Activated CD4-positive, alpha-beta T cell treated with anti-CD3 and anti-CD28 coated beads, Interleukin-10, Interleukin-2, amounts not matched to agents 100 ng/mL and 50 ng/mL, durations not matched to agents 16 hours and 8 hours (primary cell): ENCODE results near the gene WDFY2.
"Not testable (repeated sequence)": the region's sequence is repeated elsewhere in the genome, so short reads cannot be mapped to it uniquely, and the experiment has no call there.

Experiments
- DNase-seq: peaks from one replicate; pipeline ENCODE4 v3.0.0-alpha.2; 2020

WDFY2 gene

GRCh38 chr13:51673165-51673564 lies 88.9 kb downstream of the WDFY2 start:
- no peak for DNase-seq

- no peak for DNase-seq
These were observed 90.0 kb downstream of the WDFY2 start for GRCh38 chr13:51674276-51674675.

GRCh38 chr13:51675385-51675784 lies 91.1 kb downstream of the WDFY2 start:
- DNase-seq = no peak

- no peak for DNase-seq
These were observed 91.6 kb downstream of the WDFY2 start for GRCh38 chr13:51675877-51676276.

- DNase-seq = no peak
These were observed 92.5 kb downstream of the WDFY2 start for GRCh38 chr13:51676739-51677138.

- DNase-seq = no peak
These were observed 94.2 kb downstream of the WDFY2 start for GRCh38 chr13:51678420-51678819.

GRCh38 chr13:51679616-51680015 lies 95.4 kb downstream of the WDFY2 start:
- no peak for DNase-seq

- DNase-seq = peak; percentile 58
These were observed 96.9 kb downstream of the WDFY2 start for GRCh38 chr13:51681037-51681678.

- DNase-seq = no peak
These were observed 98.4 kb downstream of the WDFY2 start for GRCh38 chr13:51682686-51683085.

- no peak for DNase-seq
These were observed 99.3 kb downstream of the WDFY2 start for GRCh38 chr13:51683597-51683996.

GRCh38 chr13:51684076-51684475 lies 99.8 kb downstream of the WDFY2 start:
- no peak for DNase-seq

GRCh38 chr13:51687947-51688714 lies 103.9 kb downstream of the WDFY2 start:
- no peak for DNase-seq

GRCh38 chr13:51688937-51689662 lies 104.8 kb downstream of the WDFY2 start:
- DNase-seq = no peak

GRCh38 chr13:51689663-51689996 lies 105.4 kb downstream of the WDFY2 start:
- DNase-seq = peak; percentile 19

- not testable (repeated sequence) for DNase-seq
These were observed 111.4 kb downstream of the WDFY2 start for GRCh38 chr13:51695677-51696076.

GRCh38 chr13:51697181-51697580 lies 112.9 kb downstream of the WDFY2 start:
- DNase-seq = no peak

GRCh38 chr13:51697855-51698254 lies 113.6 kb downstream of the WDFY2 start:
- DNase-seq = no peak

GRCh38 chr13:51698352-51698751 lies 114.1 kb downstream of the WDFY2 start:
- no peak for DNase-seq

GRCh38 chr13:51704399-51705313 lies 120.4 kb downstream of the WDFY2 start:
- DNase-seq = no peak

- DNase-seq = no peak
These were observed 123.2 kb downstream of the WDFY2 start for GRCh38 chr13:51707461-51707860.

GRCh38 chr13:51713807-51714206 lies 129.5 kb downstream of the WDFY2 start:
- DNase-seq = no peak

GRCh38 chr13:51714663-51715168 lies 130.5 kb downstream of the WDFY2 start:
- peak; percentile 65 for DNase-seq

- no peak for DNase-seq
These were observed 131.4 kb downstream of the WDFY2 start for GRCh38 chr13:51715613-51716012.
